SK-N-MC (cell line): Measurements from ENCODE around the gene HK3.

Experiments
- DNase-seq: peaks from one replicate; pipeline ENCODE4 v3.0.0-alpha.2; 2011; ENCODE audit warnings: low read depth, low spot score
- H3K27ac ChIP-seq: fragments of 200-600 bp; sonication (generic); 2 replicates; pipeline ENCODE4 v1.5.1; 2016; ENCODE audit warnings: mixed run types
- H3K36me3 ChIP-seq: fragments of 200-600 bp; sonication (generic); 2 replicates; pipeline ENCODE4 v1.6.1; 2017; ENCODE audit warnings: antibody characterized with exemption, low read length, mixed read lengths; ENCODE audit not compliant: insufficient read depth
- H3K4me3 ChIP-seq: fragments of 200-600 bp; sonication (generic); 2 replicates; pipeline ENCODE4 v1.5.1; 2016
- H3K9ac ChIP-seq: fragments of 200-600 bp; sonication (generic); 2 replicates; pipeline ENCODE4 v1.8.0; 2017; ENCODE audit warnings: mixed run types, mixed read lengths; ENCODE audit not compliant: insufficient read length
- H3K9me3 ChIP-seq: fragments of 200-600 bp; sonication (generic); 2 replicates; pipeline ENCODE4 v1.6.1; 2017; ENCODE audit warnings: low read depth, mild to moderate bottlenecking, antibody characterized with exemption, low read length, moderate library complexity, mixed read lengths
- EZH2 ChIP-seq: fragments of 200-600 bp; sonication (generic); IDR thresholded peaks from one replicate; pipeline ENCODE4 v1.6.1; 2017; ENCODE audit warnings: antibody characterized with exemption
- FOXP2 ChIP-seq: optimal IDR thresholded peaks from 2 replicates; pipeline ENCODE3; 2011; ENCODE audit warnings: mild to moderate bottlenecking, moderate library complexity; ENCODE audit not compliant: insufficient read depth; ENCODE audit errors: extremely low read length, control extremely low read depth
- POLR2AphosphoS5 ChIP-seq: IDR thresholded peaks from 2 replicates; pipeline ENCODE4 v1.6.1; 2012; ENCODE audit warnings: mild to moderate bottlenecking, low read depth, low read length, borderline replicate concordance

The HK3 gene

DNA sequence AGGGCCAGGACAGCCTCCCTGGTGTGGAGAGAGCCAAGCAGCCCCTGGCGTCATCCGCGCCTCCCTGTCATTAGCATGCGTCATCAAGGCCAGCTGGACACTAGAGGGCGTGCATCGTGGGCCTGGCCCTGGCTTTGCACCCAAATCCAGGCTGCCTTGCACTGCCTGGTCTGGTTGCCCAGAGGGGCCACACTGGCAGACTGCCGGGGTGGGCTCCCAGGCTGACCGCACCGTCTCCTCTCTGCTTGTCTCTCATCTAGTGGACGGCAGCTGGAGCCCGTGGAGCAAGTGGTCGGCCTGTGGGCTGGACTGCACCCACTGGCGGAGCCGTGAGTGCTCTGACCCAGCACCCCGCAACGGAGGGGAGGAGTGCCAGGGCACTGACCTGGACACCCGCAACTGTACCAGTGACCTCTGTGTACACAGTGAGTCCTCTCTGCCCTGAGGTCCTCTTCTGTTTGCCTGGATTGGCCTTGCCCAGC is 29.0 kb downstream of the HK3 start:
- DNase-seq = no peak
- no peak overlapping the region for H3K27ac ChIP-seq
- TF ChIP-seq EZH2 (no peak), FOXP2 (no peak), POLR2AphosphoS5 (no peak)
- no peak overlapping the region for H3K9ac ChIP-seq
- H3K9me3 ChIP-seq = no peaks in the 10 kb centered on the region
- no peaks in the 10 kb centered on the region for H3K36me3 ChIP-seq
- no peak overlapping the region for H3K4me3 ChIP-seq

DNA sequence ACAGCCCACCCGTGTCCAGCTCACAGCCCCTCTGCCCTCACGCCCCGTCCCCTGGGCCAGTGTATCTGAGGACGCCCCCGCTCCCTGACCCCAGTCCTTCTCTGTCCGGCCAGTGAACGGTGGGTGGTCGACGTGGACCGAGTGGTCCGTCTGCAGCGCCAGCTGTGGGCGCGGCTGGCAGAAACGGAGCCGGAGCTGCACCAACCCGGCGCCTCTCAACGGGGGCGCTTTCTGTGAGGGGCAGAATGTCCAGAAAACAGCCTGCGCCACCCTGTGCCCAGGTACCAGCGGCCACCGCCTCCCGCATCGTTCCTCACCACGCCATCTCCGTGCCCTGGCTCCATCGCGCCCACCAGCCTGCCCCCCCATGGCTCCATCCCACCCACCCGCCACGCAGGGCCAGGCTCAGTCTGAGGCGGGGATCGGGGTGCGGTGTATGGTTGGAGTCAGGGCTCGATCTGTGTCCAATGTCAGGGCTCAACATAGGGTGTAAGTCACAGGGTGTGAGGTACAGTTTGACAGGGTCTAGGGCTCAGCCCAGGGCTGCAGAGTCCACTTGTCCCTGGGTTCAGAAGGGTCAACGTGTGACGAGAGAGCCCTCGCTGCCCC is 29.5 kb downstream of the HK3 start:
- no peaks in the 10 kb centered on the region for H3K9me3 ChIP-seq
- no peak overlapping the region for H3K9ac ChIP-seq
- H3K27ac ChIP-seq = no peak overlapping the region
- H3K36me3 ChIP-seq = no peaks in the 10 kb centered on the region
- DNase-seq = no peak
- no peak overlapping the region for H3K4me3 ChIP-seq
- TF ChIP-seq FOXP2 (no peak), POLR2AphosphoS5 (no peak)

DNA sequence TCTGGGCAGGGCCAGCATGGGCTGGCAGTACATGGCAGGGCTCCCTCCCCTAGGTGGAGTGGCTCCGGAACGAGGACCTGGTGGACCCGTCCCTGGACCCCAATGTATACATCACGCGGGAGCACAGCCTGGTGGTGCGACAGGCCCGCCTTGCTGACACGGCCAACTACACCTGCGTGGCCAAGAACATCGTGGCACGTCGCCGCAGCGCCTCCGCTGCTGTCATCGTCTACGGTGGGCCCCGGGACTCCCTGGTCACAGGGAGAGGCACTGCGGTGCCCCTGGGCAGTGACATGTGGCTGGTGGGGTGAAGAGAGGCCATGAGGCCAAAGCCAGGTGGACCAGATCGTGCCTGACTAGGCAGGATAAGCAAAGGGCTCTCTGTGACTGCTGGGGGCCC is 30.4 kb downstream of the HK3 start:
- Histone ChIP-seq H3K27ac (no peak overlapping the region), H3K9me3 (no peaks in the 10 kb centered on the region), H3K36me3 (no peaks in the 10 kb centered on the region), H3K4me3 (no peak overlapping the region), H3K9ac (no peak overlapping the region)
- no peak for TF ChIP-seq POLR2AphosphoS5
- no peak for TF ChIP-seq FOXP2
- TF ChIP-seq EZH2 = no peak
- no peak for DNase-seq

GRCh38 chr5:176868126-176868525 is 31.0 kb downstream of the HK3 start:
- Histone ChIP-seq H3K9ac (no peak overlapping the region), H3K4me3 (no peak overlapping the region), H3K27ac (no peak overlapping the region), H3K36me3 (no peaks in the 10 kb centered on the region), H3K9me3 (no peaks in the 10 kb centered on the region)
- DNase-seq = no peak
- TF ChIP-seq POLR2AphosphoS5 (no peak), FOXP2 (no peak), EZH2 (no peak)

- Histone ChIP-seq H3K9me3 (no peaks in the 10 kb centered on the region), H3K36me3 (no peaks in the 10 kb centered on the region), H3K4me3 (no peak overlapping the region), H3K27ac (no peak overlapping the region), H3K9ac (no peak overlapping the region)
- TF ChIP-seq EZH2 (no peak), FOXP2 (no peak), POLR2AphosphoS5 (no peak)
- DNase-seq = no peak
Observed at GRCh38 chr5:176866707-176867310, 32.3 kb downstream of the HK3 start.

DNA sequence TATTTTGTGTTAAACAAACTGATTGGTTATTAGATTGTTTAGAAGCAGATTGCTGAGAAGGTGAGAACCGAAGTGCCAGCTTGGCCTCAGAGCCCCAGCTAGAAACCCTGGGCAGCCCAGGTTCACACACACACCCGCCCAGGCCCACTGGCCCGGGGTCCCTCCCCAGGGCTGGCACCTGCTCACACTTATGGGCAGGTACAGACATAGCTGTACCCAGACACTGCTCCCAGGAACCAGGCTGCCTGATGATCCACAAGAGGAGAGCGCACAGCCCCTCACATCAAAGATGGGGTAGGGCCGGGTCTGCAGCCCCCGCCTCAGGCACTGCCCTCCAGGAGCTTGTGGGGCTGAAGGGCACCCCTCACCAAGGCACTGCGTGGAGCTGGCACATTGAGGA is 33.2 kb downstream of the HK3 start:
- Histone ChIP-seq H3K36me3 (no peaks in the 10 kb centered on the region), H3K27ac (no peak overlapping the region), H3K4me3 (no peak overlapping the region), H3K9ac (no peak overlapping the region), H3K9me3 (no peaks in the 10 kb centered on the region)
- TF ChIP-seq POLR2AphosphoS5 (no peak), FOXP2 (no peak), EZH2 (no peak)
- no peak for DNase-seq

- H3K9ac ChIP-seq = no peak overlapping the region
- H3K27ac ChIP-seq = no peak overlapping the region
- no peaks in the 10 kb centered on the region for H3K9me3 ChIP-seq
- DNase-seq = no peak
- H3K36me3 ChIP-seq = no peaks in the 10 kb centered on the region
- H3K4me3 ChIP-seq = no peak overlapping the region
- TF ChIP-seq FOXP2 (no peak), POLR2AphosphoS5 (no peak), EZH2 (no peak)
Observed at GRCh38 chr5:176864755-176865154, 34.4 kb downstream of the HK3 start.

DNA sequence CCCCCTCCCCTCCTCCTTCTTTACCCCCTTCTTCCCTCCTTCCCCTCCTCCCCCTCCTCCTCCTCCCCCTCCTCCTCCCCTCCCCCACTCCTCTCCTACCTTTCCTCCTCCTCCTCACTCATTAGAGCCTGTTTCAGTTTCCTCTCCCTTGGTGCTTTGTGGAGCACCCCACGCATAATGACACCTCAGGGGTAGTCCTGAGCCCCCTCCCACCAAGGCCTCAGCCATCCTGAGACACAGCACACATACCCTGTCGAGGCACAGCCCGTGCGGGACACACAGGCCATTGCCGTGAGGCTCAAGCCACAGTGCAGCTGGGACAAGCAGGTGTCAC is 35.4 kb downstream of the HK3 start:
- no peak for DNase-seq
- Histone ChIP-seq H3K36me3 (no peaks in the 10 kb centered on the region), H3K9me3 (no peaks in the 10 kb centered on the region), H3K9ac (no peak overlapping the region), H3K4me3 (no peak overlapping the region), H3K27ac (no peak overlapping the region)
- TF ChIP-seq FOXP2 = no peak
- TF ChIP-seq POLR2AphosphoS5 = no peak
- TF ChIP-seq EZH2 = no peak
